GM12878 (cell line): ENCODE results near the gene FAM193A. TPM values are rescaled to one million over a fixed set of nuclear protein-coding genes. Genes with fewer than 3 reads are reported as not detected.

Experiments
- ATAC-seq: fragments of 200-7000 bp; cut with Tn5 transposase; 3 replicates; pipeline ENCODE4 v1.9.1; 2020; ENCODE audit warnings: mild to moderate bottlenecking, moderate library complexity
- BruUV-seq: library from RNA; stranded (reverse); fragments of 400-500 nt; replicated peaks from 2 replicates; lab custom pipeline; 2021; lab: Mats Ljungman, UMichigan
- CTCF ChIA-PET: fragments of 300-600 bp; sonication (Branson Sonifier 250); formaldehyde crosslinking; extraction: SDS; loops from one replicate; lab custom pipeline; 2021; ENCODE audit warnings: inconsistent platforms; lab: Yijun Ruan, JAX
- POLR2A ChIA-PET: fragments of 350-600 bp; formaldehyde crosslinking; extraction: SDS; loops from one replicate; lab custom pipeline; 2021; ENCODE audit warnings: inconsistent platforms; lab: Charles Lee
- RAD21 ChIA-PET: fragments of 300-600 bp; sonication (Branson Sonifier 250); formaldehyde crosslinking; loops from one replicate; lab custom pipeline; 2023; ENCODE audit warnings: antibody characterized with exemption; ENCODE audit not compliant: unreplicated experiment; lab: Charles Lee
- SMC1A ChIA-PET: fragments of 300-600 bp; sonication (Branson Sonifier 250); formaldehyde crosslinking; loops from one replicate; lab custom pipeline; 2023; ENCODE audit not compliant: unreplicated experiment, uncharacterized antibody; lab: Charles Lee
- DNase-seq: peaks from one replicate; pipeline ENCODE4 v3.0.0-alpha.2; 2011; ENCODE audit warnings: low read depth, low spot score
- FAIRE-seq: peaks from 3 replicates; lab custom pipeline; 2011; peaks lifted over from hg19 to GRCh38; lab: Jason Lieb, UNC
- H2AFZ ChIP-seq: 2 replicates; pipeline ENCODE4 v1.6.0; 2011; ENCODE audit warnings: low read depth, low read length, control low read depth; ENCODE audit not compliant: control insufficient read depth
- H3K27ac ChIP-seq: 2 replicates; pipeline ENCODE4 v1.5.1; 2011; ENCODE audit warnings: control low read depth; ENCODE audit not compliant: control insufficient read depth, insufficient read depth
- H3K27me3 ChIP-seq, 2 experiments: replicated peaks in 1 of 2; 2 replicates each; pipeline versions ENCODE4 v1.6.0 to v1.6.1; 2011; ENCODE audit warnings: low read length in 1 of 2; ENCODE audit not compliant: control insufficient read depth in 2 of 2, insufficient read depth in 2 of 2
- H3K36me3 ChIP-seq, 2 experiments: 2 replicates each; pipeline ENCODE4 v1.5.1; 2011; ENCODE audit warnings: low read length in 1 of 2; ENCODE audit not compliant: control insufficient read depth in 2 of 2, insufficient read depth in 2 of 2
- H3K4me1 ChIP-seq: 2 replicates; pipeline ENCODE4 v1.6.1; 2011; ENCODE audit warnings: mild to moderate bottlenecking, low read length, moderate library complexity, mixed read lengths; ENCODE audit not compliant: control insufficient read depth, insufficient read depth
- H3K4me2 ChIP-seq: 2 replicates; pipeline ENCODE4 v1.6.0; 2011; ENCODE audit warnings: control low read depth; ENCODE audit not compliant: control insufficient read depth, insufficient read depth
- H3K4me3 ChIP-seq: fragments of 200-600 bp; sonication (generic); 2 replicates; pipeline ENCODE4 v1.5.1; 2016
- H3K79me2 ChIP-seq: 2 replicates; pipeline ENCODE4 v1.6.0; 2011; ENCODE audit warnings: low read length; ENCODE audit not compliant: control insufficient read depth, insufficient read depth
- H3K9ac ChIP-seq: 2 replicates; pipeline ENCODE4 v1.8.0; 2011; ENCODE audit warnings: low read length, control low read depth, mixed read lengths; ENCODE audit not compliant: control insufficient read depth, insufficient read depth
- H3K9me3 ChIP-seq: replicated peaks from 3 replicates; pipeline ENCODE4 v1.5.1; 2011; ENCODE audit warnings: mild to moderate bottlenecking, low read length; ENCODE audit not compliant: control insufficient read depth, insufficient read depth
- H4K20me1 ChIP-seq: 2 replicates; pipeline ENCODE4 v1.6.0; 2011; ENCODE audit not compliant: control insufficient read depth, insufficient read depth
- ASH2L ChIP-seq: fragments of 300-600, 200-600 bp; sonication (generic); IDR thresholded peaks from 2 replicates; pipeline ENCODE4 v1.6.1; 2017; ENCODE audit warnings: low read depth, mild to moderate bottlenecking, borderline replicate concordance
- CHD2 ChIP-seq: IDR thresholded peaks from 2 replicates; pipeline ENCODE4 v1.6.1; 2011; ENCODE audit warnings: low read depth, low read length, improper control_type of control experiment, borderline replicate concordance
- IKZF1 ChIP-seq: fragments of 450-650 bp; conservative IDR thresholded peaks from 2 replicates; pipeline ENCODE4 v1.6.1; 2017; ENCODE audit warnings: antibody characterized with exemption, mild to moderate bottlenecking
- MTA2 ChIP-seq: fragments of 450-650 bp; IDR thresholded peaks from 2 replicates; pipeline ENCODE4 v1.6.1; 2016; ENCODE audit warnings: low read depth, mild to moderate bottlenecking, moderate library complexity
- SMAD5 ChIP-seq: IDR thresholded peaks from 2 replicates; pipeline ENCODE4 v1.6.1; 2016; ENCODE audit warnings: antibody characterized with exemption, low read depth
- ZNF24 ChIP-seq: fragments of 450-650 bp; IDR thresholded peaks from 2 replicates; pipeline ENCODE4 v1.6.1; 2017; ENCODE audit warnings: antibody characterized with exemption, mild to moderate bottlenecking
- WGBS: methylation state at CpG from one replicate; pipeline ENCODE4 v1.1.6; 2016; ENCODE audit warnings: low lambda C conversion rate; ENCODE audit not compliant: insufficient replicate concordance, insufficient coverage; ENCODE audit errors: missing lambda C conversion rate; 5-methylcytosine and 5-hydroxymethylcytosine counted together
- in situ Hi-C: fragments of 300-500 bp; cut with MboI; formaldehyde crosslinking; loops from 9 replicates; pipeline ENCODE4 v1.14.3; 2018; ENCODE audit warnings: mixed read lengths
- intact Hi-C: fragments of 100-400 bp; cut with micrococcal nuclease; formaldehyde crosslinking; loops from one replicate; pipeline ENCODE4 v1.14.2; 2022; ENCODE audit not compliant: unreplicated experiment
- polyA plus RNA-seq, 11 experiments: library from polyadenylated mRNA; depleted of rRNA in 4 of 11; unstranded in 6 of 11; stranded (reverse) in 5 of 11; fragments of >200 nt; fragmentation: Nextera tagmentation in 4 of 11; fragmentation: Illumina TruSeq in 1 of 11; extraction: Ambion mirVana in 4 of 11; extraction: Trizol in 1 of 11; gene quantifications; 1 replicate in 1 of 11; 2 replicates in 10 of 11; pipeline versions ENCODE4 v1.2.1 to v1.2.3, GENCODE V29; 2011 to 2016; ENCODE audit warnings: inconsistent platforms in 2 of 11, missing spikeins in 2 of 11, low read depth in 1 of 11
- total RNA-seq, 4 experiments: library from RNA; depleted of rRNA in 3 of 4; stranded (reverse); fragments of >200 nt in 3 of 4; fragmentation: Illumina TruSeq in 1 of 4; extraction: Trizol in 1 of 4; gene quantifications; 2 replicates each; pipeline versions ENCODE4 v1.2.1 to v1.2.3, GENCODE V29; 2013 to 2021
- TF ChIP-seq, protein P1 (sequence below): fragments of 450-650 bp; formaldehyde crosslinking; IDR thresholded peaks from 2 replicates; pipeline ENCODE4 v1.4.0; 2022; ENCODE audit warnings: mild to moderate bottlenecking, moderate library complexity
- TF ChIP-seq, protein P2 (sequence below): fragments of 450-650 bp; IDR thresholded peaks from 2 replicates; pipeline ENCODE4 v1.6.1; 2018; ENCODE audit warnings: borderline replicate concordance, mild to moderate bottlenecking; ENCODE audit not compliant: partially characterized antibody
- TF ChIP-seq, protein P3 (sequence below): fragments of 150-350 bp; IDR thresholded peaks from 2 replicates; pipeline ENCODE4 v1.6.1; 2016; ENCODE audit warnings: low read depth, low read length

FAM193A gene
- total and polyA plus RNA-seq, 10 of the 15 experiments (the other 5 are each of a cell fraction or from before 2014, with no cell fraction given) = 0.52 to 23.3 (median 7.4) TPM

DNA sequence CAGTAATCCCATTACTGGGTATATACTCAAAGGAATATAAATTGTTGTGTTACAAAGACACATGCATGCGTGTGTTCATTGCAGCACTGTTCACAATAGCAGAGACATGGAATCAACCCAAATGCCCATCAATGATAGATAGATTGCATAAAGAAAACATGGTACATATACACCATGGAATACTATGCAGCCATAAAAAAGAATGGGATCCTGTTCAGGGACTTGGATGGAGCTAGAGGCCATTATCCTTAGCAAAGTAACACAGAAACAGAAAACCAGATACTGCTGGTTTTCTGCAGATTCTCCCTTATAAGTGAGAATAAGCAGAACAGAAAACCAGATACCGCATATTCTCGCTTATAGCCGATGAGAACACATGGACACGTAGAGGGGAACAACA is 43.5 kb downstream of the FAM193A start (continued):
- TF ChIP-seq, protein P1, sequence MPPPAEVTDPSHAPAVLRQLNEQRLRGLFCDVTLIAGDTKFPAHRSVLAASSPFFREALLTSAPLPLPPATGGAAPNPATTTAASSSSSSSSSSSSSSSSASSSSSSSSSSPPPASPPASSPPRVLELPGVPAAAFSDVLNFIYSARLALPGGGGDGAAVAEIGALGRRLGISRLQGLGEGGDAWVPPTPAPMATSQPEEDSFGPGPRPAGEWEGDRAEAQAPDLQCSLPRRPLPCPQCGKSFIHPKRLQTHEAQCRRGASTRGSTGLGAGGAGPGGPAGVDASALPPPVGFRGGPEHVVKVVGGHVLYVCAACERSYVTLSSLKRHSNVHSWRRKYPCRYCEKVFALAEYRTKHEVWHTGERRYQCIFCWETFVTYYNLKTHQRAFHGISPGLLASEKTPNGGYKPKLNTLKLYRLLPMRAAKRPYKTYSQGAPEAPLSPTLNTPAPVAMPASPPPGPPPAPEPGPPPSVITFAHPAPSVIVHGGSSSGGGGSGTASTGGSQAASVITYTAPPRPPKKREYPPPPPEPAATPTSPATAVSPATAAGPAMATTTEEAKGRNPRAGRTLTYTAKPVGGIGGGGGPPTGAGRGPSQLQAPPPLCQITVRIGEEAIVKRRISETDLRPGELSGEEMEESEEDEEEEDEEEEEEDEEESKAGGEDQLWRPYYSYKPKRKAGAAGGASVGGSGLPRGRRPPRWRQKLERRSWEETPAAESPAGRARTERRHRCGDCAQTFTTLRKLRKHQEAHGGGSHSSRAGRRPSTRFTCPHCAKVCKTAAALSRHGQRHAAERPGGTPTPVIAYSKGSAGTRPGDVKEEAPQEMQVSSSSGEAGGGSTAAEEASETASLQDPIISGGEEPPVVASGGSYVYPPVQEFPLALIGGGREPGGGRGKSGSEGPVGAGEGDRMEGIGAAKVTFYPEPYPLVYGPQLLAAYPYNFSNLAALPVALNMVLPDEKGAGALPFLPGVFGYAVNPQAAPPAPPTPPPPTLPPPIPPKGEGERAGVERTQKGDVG (CRISPR knock-in tag) = no peak
- TF ChIP-seq ASH2L (no peak), MTA2 (no peak), ZNF24 (no peak)

DNA sequence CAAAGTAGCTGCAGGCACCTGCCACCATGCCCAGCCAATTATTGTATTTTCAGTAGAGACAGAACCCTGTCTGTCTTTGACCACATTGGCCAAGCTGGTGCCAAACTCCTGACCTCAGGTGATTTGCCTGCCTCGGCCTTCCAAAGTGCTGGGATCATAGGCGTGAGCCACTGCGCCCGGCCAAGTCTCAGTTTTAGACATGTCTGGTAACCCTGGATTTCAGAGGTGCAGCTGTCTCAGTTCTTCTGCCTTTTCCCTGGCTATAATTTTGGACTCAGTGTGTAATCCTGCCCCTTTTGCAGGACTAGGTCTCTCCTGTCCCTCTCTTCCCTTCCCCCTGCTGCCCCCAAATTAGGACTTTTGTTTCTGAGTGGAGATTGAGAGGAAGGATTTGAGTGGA is 46.6 kb downstream of the FAM193A start:
- ChIA-PET SMC1A (no interaction called here), POLR2A (no interaction called here), CTCF (no interaction called here), RAD21 (no interaction called here)
- intact Hi-C loops = no loop called here
- no peaks in the 10 kb centered on the region; the same call in 1 of the 2 replicates for H4K20me1 ChIP-seq
- peaks cover 67% of the 10 kb centered on the region for H3K79me2 ChIP-seq
- H3K9me3 ChIP-seq = peaks cover 7% of the 10 kb centered on the region
- no peak for ATAC-seq
- in situ Hi-C loops = no loop called here
- H3K36me3 ChIP-seq = no peaks in the 10 kb centered on the region
- no peak for FAIRE-seq
- BruUV-seq = no TSS peak
- H3K4me3 ChIP-seq = no peak overlapping the region
- peaks cover 9% of the 10 kb centered on the region for H3K4me1 ChIP-seq
- WGBS = 97% methylated on average over 4 of the region's 4 CpGs
- no peaks in the 10 kb centered on the region for H3K27me3 ChIP-seq
- H3K27ac ChIP-seq = no peak overlapping the region
- H3K9ac ChIP-seq = no peak overlapping the region
- no peak for DNase-seq
- no peak overlapping the region for H3K4me2 ChIP-seq
- no peak overlapping the region for H2AFZ ChIP-seq
- TF ChIP-seq, protein P1 (CRISPR knock-in tag) = no peak
- TF ChIP-seq IKZF1 (no peak), CHD2 (no peak), SMAD5 (no peak)
- TF ChIP-seq, protein P2, sequence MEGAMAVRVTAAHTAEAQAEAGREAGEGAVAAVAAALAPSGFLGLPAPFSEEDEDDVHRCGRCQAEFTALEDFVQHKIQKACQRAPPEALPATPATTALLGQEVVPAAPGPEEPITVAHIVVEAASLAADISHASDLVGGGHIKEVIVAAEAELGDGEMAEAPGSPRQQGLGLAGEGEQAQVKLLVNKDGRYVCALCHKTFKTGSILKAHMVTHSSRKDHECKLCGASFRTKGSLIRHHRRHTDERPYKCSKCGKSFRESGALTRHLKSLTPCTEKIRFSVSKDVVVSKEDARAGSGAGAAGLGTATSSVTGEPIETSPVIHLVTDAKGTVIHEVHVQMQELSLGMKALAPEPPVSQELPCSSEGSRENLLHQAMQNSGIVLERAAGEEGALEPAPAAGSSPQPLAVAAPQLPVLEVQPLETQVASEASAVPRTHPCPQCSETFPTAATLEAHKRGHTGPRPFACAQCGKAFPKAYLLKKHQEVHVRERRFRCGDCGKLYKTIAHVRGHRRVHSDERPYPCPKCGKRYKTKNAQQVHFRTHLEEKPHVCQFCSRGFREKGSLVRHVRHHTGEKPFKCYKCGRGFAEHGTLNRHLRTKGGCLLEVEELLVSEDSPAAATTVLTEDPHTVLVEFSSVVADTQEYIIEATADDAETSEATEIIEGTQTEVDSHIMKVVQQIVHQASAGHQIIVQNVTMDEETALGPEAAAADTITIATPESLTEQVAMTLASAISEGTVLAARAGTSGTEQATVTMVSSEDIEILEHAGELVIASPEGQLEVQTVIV = no peak
- TF ChIP-seq, protein P3, sequence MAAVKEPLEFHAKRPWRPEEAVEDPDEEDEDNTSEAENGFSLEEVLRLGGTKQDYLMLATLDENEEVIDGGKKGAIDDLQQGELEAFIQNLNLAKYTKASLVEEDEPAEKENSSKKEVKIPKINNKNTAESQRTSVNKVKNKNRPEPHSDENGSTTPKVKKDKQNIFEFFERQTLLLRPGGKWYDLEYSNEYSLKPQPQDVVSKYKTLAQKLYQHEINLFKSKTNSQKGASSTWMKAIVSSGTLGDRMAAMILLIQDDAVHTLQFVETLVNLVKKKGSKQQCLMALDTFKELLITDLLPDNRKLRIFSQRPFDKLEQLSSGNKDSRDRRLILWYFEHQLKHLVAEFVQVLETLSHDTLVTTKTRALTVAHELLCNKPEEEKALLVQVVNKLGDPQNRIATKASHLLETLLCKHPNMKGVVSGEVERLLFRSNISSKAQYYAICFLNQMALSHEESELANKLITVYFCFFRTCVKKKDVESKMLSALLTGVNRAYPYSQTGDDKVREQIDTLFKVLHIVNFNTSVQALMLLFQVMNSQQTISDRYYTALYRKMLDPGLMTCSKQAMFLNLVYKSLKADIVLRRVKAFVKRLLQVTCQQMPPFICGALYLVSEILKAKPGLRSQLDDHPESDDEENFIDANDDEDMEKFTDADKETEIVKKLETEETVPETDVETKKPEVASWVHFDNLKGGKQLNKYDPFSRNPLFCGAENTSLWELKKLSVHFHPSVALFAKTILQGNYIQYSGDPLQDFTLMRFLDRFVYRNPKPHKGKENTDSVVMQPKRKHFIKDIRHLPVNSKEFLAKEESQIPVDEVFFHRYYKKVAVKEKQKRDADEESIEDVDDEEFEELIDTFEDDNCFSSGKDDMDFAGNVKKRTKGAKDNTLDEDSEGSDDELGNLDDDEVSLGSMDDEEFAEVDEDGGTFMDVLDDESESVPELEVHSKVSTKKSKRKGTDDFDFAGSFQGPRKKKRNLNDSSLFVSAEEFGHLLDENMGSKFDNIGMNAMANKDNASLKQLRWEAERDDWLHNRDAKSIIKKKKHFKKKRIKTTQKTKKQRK = no peak
